ENCODE results near the gene OTOF. TPM values are rescaled to one million over a fixed set of nuclear protein-coding genes. Genes with fewer than 3 reads are reported as not detected.

Gene OTOF
- total RNA-seq, 4 donors from 2014 or later = 0.49 to 0.89 TPM; not detected in 2

GRCh38 chr2:26454561-26455001 lies 23.3 kb downstream of the OTOF start:
- TF ChIP-seq CTCF (IDR thresholded peaks at IDR 0.05) (no peak), POLR2A (IDR thresholded peaks at IDR 0.05) (no peak)
- peak in 1 of 2 donors; percentile 77 for DNase-seq (ENCODE audit: low spot score in 2 of 2)
- WGBS, 2 donors = 91 to 94% methylated on average over 8 to 9 of the region's 10 CpGs

GRCh38 chr2:26453421-26454329 lies 24.2 kb downstream of the OTOF start:
- no peak overlapping the region for H3K4me3 ChIP-seq (ENCODE audit: low read depth, poor library complexity, severe bottlenecking)
- 82 to 86% methylated on average over 11 of the region's 11 CpGs for WGBS, 2 donors
- DNase-seq (ENCODE audit: low spot score in 2 of 2) = peak in 1 of 2 donors; percentile 70
- intact Hi-C loops (cut with DNase I; ENCODE audit: low total_unique reads) = no loop called here
- no peak for TF ChIP-seq POLR2A (IDR thresholded peaks at IDR 0.05)
- TF ChIP-seq CTCF (IDR thresholded peaks at IDR 0.05) = no peak

More at GRCh38 chr2:26454561-26455001, 23.3 kb downstream of the OTOF start:
- intact Hi-C loops (cut with DNase I; ENCODE audit: low total_unique reads) = no loop called here
- H3K4me3 ChIP-seq (ENCODE audit: low read depth, poor library complexity, severe bottlenecking) = no peak overlapping the region

GRCh38 chr2:26451700-26452099 lies 26.2 kb downstream of the OTOF start:
- no peak for DNase-seq (ENCODE audit: low spot score in 2 of 2)
- TF ChIP-seq CTCF (IDR thresholded peaks at IDR 0.05) = no peak
- no peak for TF ChIP-seq POLR2A (IDR thresholded peaks at IDR 0.05)
- WGBS, 2 donors = 96 to 98% methylated on average over 1 of the region's 1 CpG
- H3K4me3 ChIP-seq (ENCODE audit: low read depth, poor library complexity, severe bottlenecking) = no peak overlapping the region
- intact Hi-C loops (cut with DNase I; ENCODE audit: low total_unique reads) = no loop called here

GRCh38 chr2:26450031-26450635 lies 27.8 kb downstream of the OTOF start:
- WGBS, 2 donors = 80 to 92% methylated on average over 12 to 13 of the region's 13 CpGs
- intact Hi-C loops (cut with DNase I; ENCODE audit: low total_unique reads) = no loop called here
- TF ChIP-seq CTCF (IDR thresholded peaks at IDR 0.05) = no peak
- no peak for TF ChIP-seq POLR2A (IDR thresholded peaks at IDR 0.05)
- no peak for DNase-seq (ENCODE audit: low spot score in 2 of 2)
- H3K4me3 ChIP-seq (ENCODE audit: low read depth, poor library complexity, severe bottlenecking) = no peak overlapping the region

- intact Hi-C loops (cut with DNase I; ENCODE audit: low total_unique reads) = no loop called here
- WGBS, 2 donors = 91 to 92% methylated on average over 10 of the region's 10 CpGs
- TF ChIP-seq CTCF (IDR thresholded peaks at IDR 0.05) = no peak
- no peak for TF ChIP-seq POLR2A (IDR thresholded peaks at IDR 0.05)
- DNase-seq (ENCODE audit: low spot score in 2 of 2) = no peak
- H3K4me3 ChIP-seq (ENCODE audit: low read depth, poor library complexity, severe bottlenecking) = no peak overlapping the region
Measured at GRCh38 chr2:26449278-26450030, 28.5 kb downstream of the OTOF start.
